Neuron (in vitro differentiated cells): ENCODE data around the gene CCND2.
"Not testable (repeated sequence)": the region's sequence is repeated elsewhere in the genome, so short reads cannot be mapped to it uniquely, and the experiment has no call there.

Source experiments
- H2AFZ ChIP-seq: one replicate; pipeline ENCODE4 v1.6.1; 2013; ENCODE audit warnings: low read depth, mild to moderate bottlenecking, inconsistent platforms, low read length, moderate library complexity
- H3K27me3 ChIP-seq: one replicate; pipeline ENCODE4 v1.6.1; 2013; ENCODE audit warnings: low read length; ENCODE audit not compliant: insufficient read depth
- H3K36me3 ChIP-seq: one replicate; pipeline ENCODE4 v1.6.1; 2013; ENCODE audit warnings: low read length; ENCODE audit not compliant: insufficient read depth
- H3K4me1 ChIP-seq: one replicate; pipeline ENCODE4 v1.6.1; 2013; ENCODE audit warnings: low read length; ENCODE audit not compliant: insufficient read depth
- H3K4me3 ChIP-seq: 2 replicates; pipeline ENCODE4 v1.5.1; 2013; ENCODE audit warnings: mild to moderate bottlenecking, low read length, moderate library complexity
- H3K9me3 ChIP-seq: one replicate; pipeline ENCODE4 v1.6.1; 2013; ENCODE audit warnings: low read length

CCND2 gene

DNA sequence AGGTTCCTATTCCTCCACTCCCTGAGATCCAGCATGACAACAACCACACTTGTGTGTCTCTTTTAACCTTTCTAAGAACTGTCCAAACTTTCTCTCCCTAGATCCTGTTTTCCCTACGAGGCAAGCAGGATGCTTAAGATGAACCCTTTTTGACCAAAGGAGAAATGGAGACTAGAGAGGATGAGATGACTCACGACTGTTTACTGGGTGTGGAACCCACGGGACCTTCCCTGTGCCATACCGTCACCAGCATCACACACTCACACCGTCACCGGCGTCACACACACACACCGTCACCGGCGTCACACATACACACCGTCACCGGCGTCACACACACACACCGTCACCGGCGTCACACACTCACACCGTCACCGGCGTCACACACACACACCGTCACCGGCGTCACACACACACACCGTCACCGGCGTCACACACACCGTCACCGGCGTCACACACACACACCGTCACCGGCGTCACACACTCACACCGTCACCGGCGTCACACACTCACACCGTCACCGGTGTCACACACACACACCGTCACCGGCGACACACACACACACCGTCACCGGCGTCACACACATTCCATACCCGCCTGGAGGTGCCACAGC lies 30.0 kb upstream of the CCND2 start:
- H3K27me3 ChIP-seq, H3K36me3 ChIP-seq, H3K4me3 ChIP-seq, H3K9me3 ChIP-seq, H3K4me1 ChIP-seq, H2AFZ ChIP-seq: not testable (repeated sequence)

- H3K4me3 ChIP-seq = no peak overlapping the region
- H3K27me3 ChIP-seq = peaks cover 3% of the 10 kb centered on the region
- no peak overlapping the region for H2AFZ ChIP-seq
- no peaks in the 10 kb centered on the region for H3K9me3 ChIP-seq
- H3K4me1 ChIP-seq = peaks cover 4% of the 10 kb centered on the region
- no peaks in the 10 kb centered on the region for H3K36me3 ChIP-seq
These were observed 28.7 kb upstream of the CCND2 start for GRCh38 chr12:4244868-4245267.

DNA sequence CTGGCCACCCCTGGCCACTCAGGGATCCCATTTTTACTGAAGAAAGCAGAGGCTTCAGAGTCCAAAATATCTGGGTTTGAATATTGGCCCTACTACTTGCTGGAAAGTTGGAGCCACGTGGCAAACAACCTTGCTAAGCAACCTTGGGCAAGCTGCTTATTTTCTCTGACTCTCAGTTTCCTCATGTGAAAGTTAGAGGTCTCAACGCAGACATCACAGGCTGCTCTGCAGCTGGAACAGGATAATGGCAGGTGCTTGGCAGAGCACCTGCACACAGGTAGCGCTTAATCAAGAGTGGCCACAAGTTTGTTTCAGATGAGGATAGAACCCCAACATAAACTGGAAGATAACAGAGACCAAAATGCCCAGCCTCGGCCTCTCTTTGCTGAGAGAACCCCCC lies 28.1 kb upstream of the CCND2 start:
- Histone ChIP-seq H3K36me3 (no peaks in the 10 kb centered on the region), H3K9me3 (no peaks in the 10 kb centered on the region), H3K27me3 (peaks cover 3% of the 10 kb centered on the region)

GRCh38 chr12:4246116-4246515 lies 27.4 kb upstream of the CCND2 start:
- no peak overlapping the region for H3K4me3 ChIP-seq
- peaks cover 3% of the 10 kb centered on the region for H3K27me3 ChIP-seq
- no peaks in the 10 kb centered on the region for H3K36me3 ChIP-seq
- H3K4me1 ChIP-seq = peaks cover 4% of the 10 kb centered on the region
- H2AFZ ChIP-seq = no peak overlapping the region
- no peaks in the 10 kb centered on the region for H3K9me3 ChIP-seq

More for the DNA sequence above, 28.1 kb upstream of the CCND2 start:
- Histone ChIP-seq H2AFZ (no peak overlapping the region), H3K4me3 (no peak overlapping the region), H3K4me1 (peaks cover 4% of the 10 kb centered on the region)

DNA sequence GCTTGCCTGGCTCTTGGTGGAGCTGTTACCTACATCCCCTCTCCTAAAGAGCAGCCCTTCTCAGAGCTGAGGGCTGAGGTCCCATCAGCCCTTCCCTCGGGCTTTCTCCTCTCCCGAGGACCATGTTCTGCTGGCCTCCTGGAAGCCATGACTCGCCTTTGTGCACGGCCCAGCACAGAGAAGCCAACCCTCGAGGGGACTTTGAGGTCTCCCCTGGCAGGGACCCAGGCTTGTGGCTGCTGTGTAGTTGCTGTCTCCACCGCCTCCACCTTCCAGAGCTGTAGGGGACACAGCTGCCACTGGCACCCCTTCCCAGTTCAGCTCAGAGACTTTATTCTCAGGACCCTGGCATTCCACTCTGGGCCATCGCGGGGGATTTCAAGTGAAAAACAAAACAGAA lies 22.9 kb upstream of the CCND2 start:
- Histone ChIP-seq H2AFZ (no peak overlapping the region), H3K4me3 (no peak overlapping the region), H3K27me3 (peaks cover 2% of the 10 kb centered on the region), H3K9me3 (no peaks in the 10 kb centered on the region), H3K4me1 (peaks cover 13% of the 10 kb centered on the region), H3K36me3 (no peaks in the 10 kb centered on the region)

GRCh38 chr12:4251216-4251891 lies 22.2 kb upstream of the CCND2 start:
- Histone ChIP-seq H3K27me3 (no peaks in the 10 kb centered on the region), H3K36me3 (no peaks in the 10 kb centered on the region), H3K9me3 (no peaks in the 10 kb centered on the region), H3K4me1 (peaks cover 9% of the 10 kb centered on the region), H2AFZ (no peak overlapping the region), H3K4me3 (no peak overlapping the region)

DNA sequence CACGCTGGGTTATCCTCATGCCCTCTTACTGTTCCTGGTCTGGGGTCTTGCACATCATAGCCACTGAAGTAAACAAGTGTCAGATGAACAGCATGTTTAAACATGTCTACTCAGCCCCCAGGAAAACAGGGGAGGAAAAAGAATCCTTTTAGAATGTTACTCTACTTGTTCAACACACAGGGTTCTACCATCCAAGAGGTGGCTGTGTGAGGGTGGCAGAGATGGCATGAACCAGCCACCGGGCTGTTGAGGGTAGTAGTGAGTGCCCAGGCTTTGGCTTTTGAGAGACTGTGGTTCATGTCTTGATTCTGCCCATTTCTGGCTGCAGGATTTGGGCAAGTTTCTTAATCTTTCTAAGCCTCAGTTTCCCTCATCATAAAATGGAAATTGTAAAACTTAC lies 21.6 kb upstream of the CCND2 start:
- no peak overlapping the region for H2AFZ ChIP-seq
- H3K4me3 ChIP-seq = no peak overlapping the region
- no peaks in the 10 kb centered on the region for H3K27me3 ChIP-seq
- H3K4me1 ChIP-seq = peaks cover 9% of the 10 kb centered on the region
- H3K9me3 ChIP-seq = no peaks in the 10 kb centered on the region
- H3K36me3 ChIP-seq = no peaks in the 10 kb centered on the region

GRCh38 chr12:4252601-4253000 lies 21.0 kb upstream of the CCND2 start:
- H3K4me1 ChIP-seq = peaks cover 9% of the 10 kb centered on the region
- H3K27me3 ChIP-seq = no peaks in the 10 kb centered on the region
- no peaks in the 10 kb centered on the region for H3K36me3 ChIP-seq
- no peak overlapping the region for H3K4me3 ChIP-seq
- H2AFZ ChIP-seq = no peak overlapping the region
- no peaks in the 10 kb centered on the region for H3K9me3 ChIP-seq

DNA sequence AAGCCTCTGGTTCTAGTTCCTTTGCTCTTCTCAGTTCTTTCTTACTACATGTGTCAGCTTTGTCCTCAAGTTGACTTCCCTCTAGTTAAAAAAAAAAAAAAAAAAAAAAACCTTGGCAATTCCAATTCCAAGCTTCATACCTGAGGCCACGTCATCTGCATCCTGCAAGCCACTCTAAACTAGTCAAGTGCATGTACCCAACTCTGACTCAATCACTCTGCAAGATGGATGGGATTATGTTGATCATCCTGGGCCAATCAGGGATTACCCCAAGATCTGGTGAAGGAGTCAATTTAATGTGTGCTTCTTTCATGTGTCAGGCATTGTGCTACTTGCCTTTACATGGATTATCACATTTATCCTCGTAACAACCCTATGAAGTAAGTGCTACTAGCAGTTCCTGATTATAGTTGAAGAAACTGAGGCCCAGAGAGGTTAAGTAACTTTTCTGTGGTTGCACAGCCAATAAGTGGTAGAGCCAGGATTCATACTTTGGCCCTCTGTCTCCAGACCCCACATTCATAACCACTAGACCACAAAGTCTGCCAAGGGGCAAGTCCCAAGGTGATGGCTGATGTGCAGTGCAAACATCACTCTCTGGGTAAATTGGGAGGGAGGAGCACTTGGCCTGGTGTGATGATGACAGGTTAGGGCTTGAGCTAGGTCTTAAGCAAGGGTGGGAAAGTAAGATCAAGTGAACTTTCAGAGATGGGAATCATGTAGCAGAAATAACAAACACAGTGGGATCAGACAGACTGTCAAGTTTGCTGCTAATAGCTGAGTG lies 17.3 kb upstream of the CCND2 start:
- Histone ChIP-seq H3K9me3 (peaks cover 1% of the 10 kb centered on the region), H3K27me3 (no peaks in the 10 kb centered on the region), H2AFZ (no peak overlapping the region), H3K4me1 (peaks cover 9% of the 10 kb centered on the region), H3K4me3 (no peak overlapping the region), H3K36me3 (no peaks in the 10 kb centered on the region)

DNA sequence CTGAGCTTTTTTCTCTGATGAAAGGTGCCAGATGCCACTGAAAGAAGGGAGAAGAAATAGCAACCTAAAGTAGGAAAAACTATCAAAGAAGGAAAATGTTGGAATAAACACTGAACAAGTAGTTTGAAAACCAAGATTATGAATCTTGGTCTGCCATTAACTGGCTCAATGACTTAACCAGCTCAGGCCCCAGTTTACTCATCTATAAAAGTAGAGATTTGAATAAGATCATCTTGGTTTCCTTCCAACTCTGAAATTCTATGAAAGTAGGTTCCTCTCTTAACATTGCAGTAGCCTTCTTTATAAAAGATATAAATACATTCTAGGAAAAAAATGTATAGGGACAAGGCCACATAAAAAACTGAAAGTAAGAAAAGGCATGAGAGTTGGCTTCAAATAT lies 16.1 kb upstream of the CCND2 start:
- no peak overlapping the region for H3K4me3 ChIP-seq
- H3K4me1 ChIP-seq = peaks cover 7% of the 10 kb centered on the region
- no peak overlapping the region for H2AFZ ChIP-seq
- H3K9me3 ChIP-seq = peaks cover 1% of the 10 kb centered on the region
- H3K27me3 ChIP-seq = no peaks in the 10 kb centered on the region
- H3K36me3 ChIP-seq = no peaks in the 10 kb centered on the region

DNA sequence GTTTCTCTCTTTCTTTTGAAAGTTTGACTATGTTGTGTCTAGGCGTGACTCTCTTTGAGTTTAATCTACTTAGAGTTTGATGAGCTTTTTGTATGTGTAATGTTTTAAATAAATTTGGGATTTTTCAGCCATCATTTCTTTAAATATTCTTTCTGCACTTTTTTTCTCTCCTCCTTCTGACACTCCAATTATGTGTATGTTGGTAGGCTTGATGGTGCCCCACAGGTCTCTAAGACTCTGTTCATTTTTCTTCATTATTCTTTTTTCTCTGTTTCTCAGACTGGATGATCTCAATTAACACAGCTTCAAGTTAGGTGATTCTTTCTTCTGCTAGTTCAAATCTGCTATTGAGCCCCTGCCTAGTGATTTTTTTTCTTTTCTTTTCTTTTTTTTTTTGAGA lies 14.5 kb upstream of the CCND2 start:
- peaks cover 12% of the 10 kb centered on the region for H3K27me3 ChIP-seq
- H2AFZ ChIP-seq = no peak overlapping the region
- no peak overlapping the region for H3K4me3 ChIP-seq
- H3K36me3 ChIP-seq = no peaks in the 10 kb centered on the region
- H3K9me3 ChIP-seq = peaks cover 1% of the 10 kb centered on the region
- H3K4me1 ChIP-seq = no peaks in the 10 kb centered on the region

GRCh38 chr12:4261655-4262054 lies 11.9 kb upstream of the CCND2 start:
- no peak overlapping the region for H2AFZ ChIP-seq
- H3K4me1 ChIP-seq = no peaks in the 10 kb centered on the region
- H3K4me3 ChIP-seq = no peak overlapping the region
- H3K9me3 ChIP-seq = peaks cover 1% of the 10 kb centered on the region
- H3K36me3 ChIP-seq = no peaks in the 10 kb centered on the region
- peaks cover 28% of the 10 kb centered on the region for H3K27me3 ChIP-seq

- Histone ChIP-seq H3K9me3 (no peaks in the 10 kb centered on the region), H3K4me3 (no peak overlapping the region), H3K36me3 (no peaks in the 10 kb centered on the region), H3K27me3 (peaks cover 49% of the 10 kb centered on the region), H2AFZ (no peak overlapping the region), H3K4me1 (peaks cover 6% of the 10 kb centered on the region)
These were observed 8.3 kb upstream of the CCND2 start for GRCh38 chr12:4265280-4265679.
